Endodermal cell (in vitro differentiated cells): Measurements from ENCODE around the gene WDR26. TPM values are rescaled to one million over a fixed set of nuclear protein-coding genes. Genes with fewer than 3 reads are reported as not detected.

Experiments
- DNase-seq: peaks from one replicate; pipeline ENCODE4 v3.0.0-alpha.2; 2017
- H3K27ac ChIP-seq: 2 replicates; pipeline ENCODE4 v1.5.1; 2013; ENCODE audit warnings: mild to moderate bottlenecking, low read depth, low read length, moderate library complexity
- H3K27me3 ChIP-seq: 2 replicates; pipeline ENCODE4 v1.6.1; 2013; ENCODE audit warnings: mild to moderate bottlenecking, low read length, moderate library complexity; ENCODE audit not compliant: insufficient read depth, control insufficient read depth, poor library complexity, severe bottlenecking
- H3K36me3 ChIP-seq: 2 replicates; pipeline ENCODE4 v1.7.0; 2013; ENCODE audit warnings: mild to moderate bottlenecking, low read length, moderate library complexity; ENCODE audit not compliant: control insufficient read depth, insufficient read depth
- H3K4me1 ChIP-seq: one replicate; pipeline ENCODE4 v1.7.0; 2013; ENCODE audit warnings: low read length; ENCODE audit not compliant: control insufficient read depth, insufficient read depth
- H3K4me3 ChIP-seq: 2 replicates; pipeline ENCODE4 v1.5.1; 2013; ENCODE audit warnings: mild to moderate bottlenecking, low read length, moderate library complexity
- H3K9ac ChIP-seq: 2 replicates; pipeline ENCODE4 v1.6.1; 2013; ENCODE audit warnings: mild to moderate bottlenecking, low read length, moderate library complexity; ENCODE audit not compliant: poor library complexity, severe bottlenecking; ENCODE audit errors: extremely low read depth
- H3K9me3 ChIP-seq: 2 replicates; pipeline ENCODE4 v1.6.1; 2013; ENCODE audit warnings: mild to moderate bottlenecking, low read length, moderate library complexity; ENCODE audit not compliant: control insufficient read depth
- H3K27ac Mint-ChIP-seq: 2 replicates; pipeline ENCODE4 v1.8.0; 2020; ENCODE audit warnings: mixed read lengths
- H3K27me3 Mint-ChIP-seq: 2 replicates; pipeline ENCODE4 v1.8.0; 2021; ENCODE audit warnings: mild to moderate bottlenecking, mixed read lengths; ENCODE audit not compliant: insufficient read depth
- H3K36me3 Mint-ChIP-seq: 2 replicates; pipeline ENCODE4 v1.8.0; 2020; ENCODE audit warnings: low read depth, mixed read lengths
- H3K4me1 Mint-ChIP-seq: 2 replicates; pipeline ENCODE4 v1.8.0; 2020; ENCODE audit warnings: mixed read lengths
- H3K4me3 Mint-ChIP-seq: 2 replicates; pipeline ENCODE4 v1.8.0; 2020; ENCODE audit warnings: mild to moderate bottlenecking, moderate library complexity, mixed read lengths
- H3K9me3 Mint-ChIP-seq: 2 replicates; pipeline ENCODE4 v1.8.0; 2020; ENCODE audit warnings: mild to moderate bottlenecking, mixed read lengths
- CTCF ChIP-seq: fragments of 200-600 bp; sonication (generic); conservative IDR thresholded peaks from 2 replicates; pipeline ENCODE4 v1.5.0; 2021; ENCODE audit warnings: antibody characterized with exemption, mild to moderate bottlenecking
- WGBS, 2 experiments: methylation state at CpG; one replicate each; pipeline versions ENCODE4 v1.1.5 to v1.1.7; 2013; ENCODE audit warnings: missing lambda C conversion rate in 2 of 2, mixed read lengths in 1 of 2; ENCODE audit not compliant: insufficient coverage in 1 of 2, insufficient read length in 1 of 2; 5-methylcytosine and 5-hydroxymethylcytosine counted together
- total RNA-seq, 2 donors: library from RNA; stranded (reverse); fragmentation: NEBNext Ultra II Directional in 1 of 2; extraction: Animal tissue kit (Norgen Biotek cat#: 25700) in 1 of 2; gene quantifications; 2 replicates in 1 of 2; 3 replicates in 1 of 2; pipeline ENCODE4 v1.2.1, GENCODE V29; 2021

The WDR26 gene
- total RNA-seq, 2 donors from 2014 or later = 75.9 to 79.0 TPM

- Histone ChIP-seq H3K9me3 (no peaks in the 10 kb centered on the region), H3K36me3 (peaks cover 80% of the 10 kb centered on the region), H3K4me1 (no peaks in the 10 kb centered on the region), H3K4me3 (no peak overlapping the region), H3K27me3 (no peaks in the 10 kb centered on the region), H3K27ac (no peak overlapping the region), H3K9ac (no peak overlapping the region)
- Mint-ChIP-seq H3K36me3 (peaks cover 86% of the 10 kb centered on the region), H3K27me3 (no peaks in the 10 kb centered on the region), H3K27ac (no peak overlapping the region), H3K4me1 (no peaks in the 10 kb centered on the region), H3K4me3 (no peak overlapping the region), H3K9me3 (no peaks in the 10 kb centered on the region)
- no peak for DNase-seq
- no peak for TF ChIP-seq CTCF
- WGBS, 2 experiments = 95 to 97% methylated on average over 4 to 5 of the region's 5 CpGs
Observed at GRCh38 chr1:224373008-224373590, 61.5 kb downstream of the WDR26 start.

GRCh38 chr1:224368409-224368808 lies 66.2 kb downstream of the WDR26 start:
- H3K9me3 ChIP-seq = no peaks in the 10 kb centered on the region
- no peaks in the 10 kb centered on the region for H3K4me1 Mint-ChIP-seq
- peaks cover 74% of the 10 kb centered on the region for H3K36me3 ChIP-seq
- H3K27me3 Mint-ChIP-seq = no peaks in the 10 kb centered on the region
- H3K4me3 Mint-ChIP-seq = no peak overlapping the region
- H3K4me3 ChIP-seq = no peak overlapping the region
- H3K36me3 Mint-ChIP-seq = peaks cover 84% of the 10 kb centered on the region
- no peaks in the 10 kb centered on the region for H3K27me3 ChIP-seq
- no peak for TF ChIP-seq CTCF
- H3K9me3 Mint-ChIP-seq = no peaks in the 10 kb centered on the region
- DNase-seq = no peak
- H3K27ac Mint-ChIP-seq = no peak overlapping the region
- no peak overlapping the region for H3K27ac ChIP-seq
- no peak overlapping the region for H3K9ac ChIP-seq
- no peaks in the 10 kb centered on the region for H3K4me1 ChIP-seq
- 97 to 100% methylated on average over 5 of the region's 5 CpGs for WGBS, 2 experiments

- Mint-ChIP-seq H3K4me3 (no peak overlapping the region), H3K9me3 (no peaks in the 10 kb centered on the region), H3K27me3 (no peaks in the 10 kb centered on the region), H3K36me3 (peaks cover 28% of the 10 kb centered on the region), H3K4me1 (peaks cover 18% of the 10 kb centered on the region), H3K27ac (peak overlapping the region; percentile 8)
- Histone ChIP-seq H3K9ac (no peak overlapping the region), H3K27ac (no peak overlapping the region), H3K9me3 (no peaks in the 10 kb centered on the region), H3K4me1 (no peaks in the 10 kb centered on the region), H3K4me3 (no peak overlapping the region), H3K36me3 (peaks cover 11% of the 10 kb centered on the region), H3K27me3 (no peaks in the 10 kb centered on the region)
- WGBS, 2 experiments = 90 to 100% methylated on average over 3 of the region's 3 CpGs
- TF ChIP-seq CTCF = no peak
- no peak for DNase-seq
Observed at GRCh38 chr1:224359207-224359606, 75.4 kb downstream of the WDR26 start.
